GM19238 (cell line): ENCODE results near the gene ATOX1.
"Not testable (repeated sequence)": the region's sequence is repeated elsewhere in the genome, so short reads cannot be mapped to it uniquely, and the experiment has no call there.

Source experiments
- DNase-seq: peaks from one replicate; pipeline ENCODE4 v3.0.0; 2011; ENCODE audit warnings: low spot score; ENCODE audit not compliant: insufficient read length

ATOX1 gene

DNA sequence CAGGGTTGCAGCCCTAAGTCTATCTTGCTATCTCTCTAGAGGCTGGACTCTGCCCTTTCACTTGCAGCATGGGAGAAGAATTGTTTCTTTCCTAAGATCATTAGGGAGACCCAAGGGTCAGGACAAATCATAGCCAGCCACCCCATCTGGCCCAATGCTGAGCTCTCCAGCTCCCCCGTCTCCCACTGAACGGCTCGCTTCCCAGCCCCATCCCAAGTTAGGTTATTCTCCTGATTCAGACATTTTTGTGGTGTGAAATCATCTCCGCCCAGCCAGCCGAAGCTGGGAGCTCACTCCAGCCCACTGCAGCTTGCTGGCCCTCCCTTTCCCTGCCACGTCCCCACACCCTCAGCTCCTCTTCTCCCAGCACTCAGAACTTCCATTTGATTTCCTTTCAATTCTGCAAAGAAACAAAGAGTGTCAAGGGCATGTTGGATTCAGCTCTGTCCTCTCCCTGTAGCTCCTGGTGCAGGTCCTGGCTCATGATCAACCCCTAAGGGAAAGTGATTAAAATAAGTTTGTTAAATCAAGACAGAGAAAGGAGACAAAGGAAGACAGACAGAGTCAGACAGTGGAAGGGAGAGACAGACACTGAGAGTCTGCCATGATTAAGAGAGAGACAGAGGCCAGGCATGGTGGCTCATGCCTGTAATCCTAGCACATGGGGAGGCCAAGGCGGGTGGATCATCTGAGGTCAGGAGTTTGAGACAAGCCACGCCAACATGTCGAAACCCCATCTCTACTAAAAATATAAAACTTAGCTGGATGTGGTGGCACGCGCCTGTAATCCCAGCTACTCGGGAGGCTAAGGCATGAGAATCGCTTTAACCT is 59.1 kb downstream of the ATOX1 start:
- no peak for DNase-seq

DNA sequence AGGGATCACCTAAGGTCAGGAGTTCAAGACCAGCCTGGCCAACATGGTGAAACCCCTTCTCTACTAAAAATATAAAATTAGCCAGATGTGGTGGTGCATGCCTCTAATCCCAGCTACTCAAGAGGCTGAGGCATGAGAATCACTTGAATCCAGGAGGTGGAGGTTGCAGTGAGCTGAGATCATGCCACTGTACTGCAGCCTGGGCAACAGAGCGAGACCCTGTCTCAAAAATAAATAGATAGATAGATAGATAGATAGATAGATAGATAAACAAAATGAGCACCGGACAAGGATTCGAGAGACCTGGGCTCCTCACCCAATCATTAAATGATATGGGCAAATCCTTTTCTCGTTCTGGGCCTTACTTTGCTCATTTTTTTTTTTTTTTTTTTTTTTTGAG is 60.4 kb downstream of the ATOX1 start:
- not testable (repeated sequence) for DNase-seq

DNA sequence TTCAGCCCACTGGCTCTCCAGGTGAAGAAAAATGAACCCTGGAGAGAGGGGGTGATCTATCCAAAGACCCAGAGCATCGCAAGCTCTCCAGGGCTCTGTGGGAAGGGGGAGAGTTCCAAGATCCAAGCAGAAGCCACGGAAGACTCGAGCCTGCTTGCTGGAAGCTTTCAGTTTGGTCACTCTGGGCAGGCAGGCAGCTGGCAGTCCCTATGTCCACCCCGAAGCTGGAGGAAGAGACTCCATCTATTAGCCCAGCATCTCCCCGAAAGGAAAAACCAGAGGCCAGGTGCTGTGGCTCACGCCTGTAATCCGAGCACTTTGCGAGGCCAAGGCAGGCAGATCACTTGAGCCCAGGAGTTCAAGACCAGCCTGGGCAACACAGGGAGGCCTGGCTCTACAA is 61.0 kb downstream of the ATOX1 start:
- no peak for DNase-seq

DNA sequence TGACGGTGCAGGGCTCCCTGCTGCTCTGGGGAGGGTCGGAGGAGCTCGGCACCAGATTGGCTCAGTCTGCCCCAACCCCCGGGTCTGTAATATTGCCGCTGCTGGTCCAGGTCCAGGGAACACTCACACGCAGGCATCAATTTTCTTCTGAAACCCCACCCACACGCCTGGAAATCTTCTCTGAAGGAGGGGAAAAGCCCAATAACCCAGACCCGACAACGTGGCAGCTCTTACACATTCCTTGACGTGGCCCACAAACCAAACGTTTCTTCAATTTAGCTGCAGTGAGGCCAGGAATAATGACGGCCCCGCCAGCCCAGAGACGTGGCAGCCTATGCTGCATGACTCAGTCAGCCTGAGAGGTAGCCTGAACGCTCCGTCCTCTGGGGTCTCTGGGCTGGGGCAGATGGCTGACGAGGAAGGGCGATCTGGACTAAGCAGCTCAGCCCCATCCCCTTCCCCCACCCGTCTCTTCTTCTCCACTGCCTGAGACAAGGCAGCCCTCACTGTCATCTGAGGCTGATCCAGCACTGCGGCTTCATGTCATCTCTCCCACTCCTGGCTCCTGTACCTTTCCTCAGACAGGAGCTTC is 61.9 kb downstream of the ATOX1 start:
- no peak for DNase-seq

DNA sequence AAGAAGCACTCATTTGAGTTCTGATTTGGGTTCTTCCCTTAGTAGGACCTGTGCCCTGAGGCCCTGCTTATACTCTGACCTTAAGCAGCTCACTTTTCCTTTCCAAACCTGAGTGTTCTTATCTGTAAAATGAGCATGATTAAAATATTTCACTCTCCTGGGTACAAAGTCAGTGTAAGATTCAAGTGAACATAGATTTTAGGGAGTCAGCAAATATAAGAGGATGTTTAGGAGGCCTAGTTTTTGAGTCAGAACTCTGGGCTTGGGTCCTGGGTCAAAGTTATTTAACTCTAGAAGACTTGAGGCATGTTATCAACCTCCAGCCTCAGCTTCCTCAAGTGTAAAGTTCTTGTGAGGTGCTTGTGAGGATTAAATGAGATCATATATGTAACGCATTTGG is 63.0 kb downstream of the ATOX1 start:
- no peak for DNase-seq

DNA sequence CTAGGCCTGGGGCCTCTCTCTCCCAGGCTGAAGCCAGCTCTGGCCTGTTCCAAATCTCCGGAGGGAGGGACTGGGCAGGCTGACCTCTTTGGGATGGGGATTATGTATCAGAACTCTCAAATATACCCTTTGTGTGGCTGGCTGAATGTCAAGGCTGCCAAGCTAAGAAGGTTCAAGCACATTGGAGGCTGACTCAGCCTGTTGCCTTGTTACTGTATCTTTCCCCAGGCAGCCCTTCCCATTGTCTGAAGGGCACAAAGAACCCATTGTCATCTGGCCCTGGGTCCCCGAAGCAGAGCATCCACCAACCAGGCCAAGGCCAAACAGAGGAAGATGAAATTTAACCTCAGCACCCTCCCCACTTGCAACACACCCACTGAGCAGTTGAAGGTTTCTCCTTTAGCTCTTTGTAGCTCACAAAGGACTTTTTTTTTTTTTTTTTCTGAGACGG is 64.4 kb downstream of the ATOX1 start:
- DNase-seq = no peak
